HT1080 (cell line): ENCODE data around the gene ATP5F1A. TPM values are rescaled to one million over a fixed set of nuclear protein-coding genes. Genes with fewer than 3 reads are reported as not detected.
"Not testable (repeated sequence)": the region's sequence is repeated elsewhere in the genome, so short reads cannot be mapped to it uniquely, and the experiment has no call there.

Experiments used
- DNase-seq: peaks from one replicate; pipeline ENCODE4 v3.0.0-alpha.2; 2015; ENCODE audit warnings: low read depth
- polyA plus RNA-seq, 2 experiments: library from polyadenylated mRNA; depleted of rRNA; stranded (reverse); fragments of >200 nt; gene quantifications; 2 replicates each; pipeline ENCODE4 v1.2.3, GENCODE V29; 2015
- total RNA-seq: library from RNA; depleted of rRNA; stranded (reverse); fragments of >200 nt; shearing (Covaris generic); gene quantifications from 2 replicates; pipeline ENCODE4 v1.2.3, GENCODE V29; 2014; rRNA removed

Gene ATP5F1A
- 702 and 723 TPM in 2 replicates for total RNA-seq
- 671 and 754 TPM in 2 replicates for polyA plus RNA-seq (2015; cell fraction: cytosol; rRNA removed)
- 800 and 925 TPM in 2 replicates for polyA plus RNA-seq (2015; cell fraction: nucleus; rRNA removed)

DNA sequence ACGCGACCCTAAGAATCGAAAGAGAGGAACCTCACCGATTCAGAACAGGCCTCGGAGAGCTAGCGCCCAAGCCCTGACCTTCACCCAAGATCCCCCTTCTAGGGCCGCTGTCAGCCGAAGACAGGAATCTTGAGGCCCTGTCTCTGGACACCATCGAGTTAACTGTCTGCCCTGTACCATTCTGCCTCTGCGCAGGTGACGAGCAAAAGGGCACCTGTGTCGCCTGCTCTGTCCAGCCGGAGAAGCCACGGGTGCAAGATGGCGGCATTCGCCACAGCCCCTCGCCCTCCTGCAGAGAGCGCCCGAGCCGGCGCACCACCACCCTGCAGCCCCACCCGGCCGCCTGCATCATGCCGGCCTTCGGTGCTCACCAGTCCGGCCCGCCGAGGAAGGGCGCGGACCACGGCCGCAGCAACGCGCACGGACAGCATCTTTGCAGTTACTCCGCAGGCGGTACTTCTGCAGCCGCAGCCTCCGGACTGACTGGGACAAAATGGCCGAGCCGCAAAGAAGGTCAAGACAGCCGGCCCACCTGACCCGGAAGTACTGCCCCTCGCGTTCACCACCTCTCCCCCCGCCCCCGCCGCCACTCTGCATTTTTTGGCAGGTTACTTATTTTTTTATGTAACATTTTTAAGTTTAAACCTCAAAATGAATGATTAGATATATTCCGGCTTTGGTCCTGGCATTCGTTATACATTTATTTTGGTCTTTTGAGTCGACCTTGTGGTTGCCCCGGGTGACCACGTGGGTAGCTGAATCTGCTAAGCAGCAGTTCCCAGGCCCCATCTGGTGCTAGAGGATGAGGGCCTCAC, at the start of gene ATP5F1A:
Gene ATP5F1A (minus strand): TSS at position 496 of the 815 bp plus-strand sequence. CDS start 65 bp downstream, at position 431.
- peak; percentile 85 for DNase-seq

GRCh38 chr18:46141199-46141598, 43.1 kb upstream of the ATP5F1A start:
- no peak for DNase-seq

- no peak for DNase-seq
These were observed 42.1 kb upstream of the ATP5F1A start for GRCh38 chr18:46140173-46140572.

DNA sequence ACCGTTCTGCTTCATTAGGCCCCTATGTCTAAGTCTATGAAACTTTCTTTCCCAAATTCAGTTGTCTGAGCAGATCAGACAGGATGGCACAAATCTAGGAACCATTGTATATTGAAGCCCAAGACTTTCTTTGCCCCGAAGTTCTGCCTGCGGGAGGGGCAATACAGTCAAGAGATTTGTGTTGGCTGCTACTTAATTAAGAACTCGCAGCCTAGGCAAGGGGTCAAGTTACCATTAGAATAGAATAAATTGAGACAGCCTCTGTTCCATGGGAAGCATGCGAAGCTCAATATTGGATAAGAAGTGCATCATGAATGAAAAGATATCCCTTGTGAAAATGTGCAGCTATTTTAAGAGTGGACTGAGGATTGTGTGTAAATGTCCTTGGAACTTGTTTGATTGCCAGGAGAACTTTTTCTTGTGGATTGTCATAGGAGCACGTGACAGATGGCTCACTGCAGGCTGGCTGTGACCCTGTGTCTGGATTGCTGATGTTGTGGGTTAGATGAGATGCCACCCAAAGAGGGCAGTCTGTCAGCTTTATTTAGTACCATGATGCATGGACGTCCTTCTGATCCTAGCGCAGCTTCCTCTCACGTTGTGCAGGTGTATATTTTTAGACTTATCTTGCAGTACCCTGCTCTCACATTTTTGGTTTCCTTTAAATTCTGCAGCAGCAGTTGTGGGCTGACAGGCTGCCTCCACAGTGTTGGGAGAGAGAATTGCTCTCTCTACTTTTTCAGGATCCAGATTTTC, 37.0 kb upstream of the ATP5F1A start:
- no peak for DNase-seq

DNA sequence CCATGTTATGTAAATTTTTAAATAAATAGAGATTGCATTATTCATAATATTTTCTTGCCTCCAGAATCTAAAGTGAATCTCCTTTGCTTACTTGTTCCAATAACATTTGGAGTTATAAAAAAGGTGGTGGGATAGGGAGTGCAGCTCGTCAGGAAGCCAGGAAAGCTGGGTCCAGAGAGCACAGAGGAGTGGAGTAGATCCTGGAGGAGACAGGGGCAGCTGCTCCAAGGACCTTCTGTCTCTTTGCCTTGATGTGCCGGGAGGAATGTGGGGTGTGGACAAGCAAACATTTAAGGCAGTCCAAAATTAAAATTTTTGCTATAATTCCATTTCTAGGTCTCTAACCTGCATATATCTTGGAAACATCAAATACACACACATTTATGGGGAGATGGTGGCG, 35.4 kb upstream of the ATP5F1A start:
- DNase-seq = no peak

DNA sequence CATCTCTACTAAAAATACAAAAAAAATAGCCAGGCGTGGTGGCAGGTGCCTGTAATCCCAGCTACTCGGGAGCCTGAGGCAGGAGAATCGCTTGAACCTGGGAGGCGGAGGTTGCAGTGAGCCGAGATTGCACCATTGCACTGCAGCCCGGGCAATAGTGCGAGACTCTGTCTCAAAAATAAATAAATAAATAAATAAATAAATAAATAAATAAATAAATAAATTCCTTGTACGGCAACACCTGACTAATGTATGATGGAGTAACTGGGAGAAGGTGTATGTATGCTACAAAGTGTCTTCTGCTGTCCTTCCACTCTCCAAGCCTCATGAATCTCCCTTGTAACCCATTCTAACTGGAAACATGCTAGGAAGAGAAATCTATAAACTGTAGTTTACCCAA, 32.5 kb upstream of the ATP5F1A start:
- not testable (repeated sequence) for DNase-seq

DNA sequence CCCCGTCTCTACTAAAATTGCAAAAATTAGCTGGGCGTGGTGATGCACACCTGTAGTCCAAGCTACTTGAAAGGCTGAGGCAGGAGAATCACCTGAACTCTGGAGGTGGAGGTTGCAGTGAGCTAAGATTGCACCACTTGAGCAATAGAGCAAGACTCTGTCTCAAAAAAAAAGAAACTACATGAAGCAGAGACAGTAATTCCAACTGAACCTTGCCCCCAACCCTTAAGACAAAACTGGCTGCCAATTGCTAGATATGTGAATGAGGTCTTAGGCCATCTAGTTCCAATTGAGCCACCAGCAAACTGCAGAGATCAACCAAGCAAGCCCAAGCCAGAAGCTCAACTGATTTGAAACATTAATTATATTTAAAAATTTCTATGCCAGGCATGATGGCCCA, 32.0 kb upstream of the ATP5F1A start:
- DNase-seq = no peak

- not testable (repeated sequence) for DNase-seq
These were observed 28.5 kb upstream of the ATP5F1A start for GRCh38 chr18:46126625-46127024.

GRCh38 chr18:46113751-46114150, 15.7 kb upstream of the ATP5F1A start:
- no peak for DNase-seq

- DNase-seq = no peak
These were observed 12.3 kb upstream of the ATP5F1A start for GRCh38 chr18:46110406-46110805.

DNA sequence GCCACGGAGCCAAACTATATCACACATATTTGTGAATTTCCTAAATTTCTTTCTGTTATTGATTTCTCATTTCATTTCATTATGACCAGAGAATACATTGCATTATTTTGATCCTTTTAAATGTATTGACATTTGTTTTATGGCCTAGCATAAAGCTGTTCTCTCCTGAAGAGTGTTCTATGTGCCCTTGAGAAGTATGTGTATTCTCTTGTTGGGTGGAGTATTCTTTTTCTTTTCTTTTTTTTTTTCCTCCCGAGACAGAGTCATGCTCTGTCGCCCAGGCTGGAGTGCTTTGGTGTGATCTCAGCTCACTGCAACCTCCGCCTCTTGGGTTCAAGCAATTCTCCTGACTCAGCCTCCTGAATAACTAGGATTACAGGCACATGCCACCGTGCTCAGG, 11.3 kb upstream of the ATP5F1A start:
- DNase-seq = no peak

- DNase-seq = peak; percentile 90
These were observed 6.2 kb upstream of the ATP5F1A start, which contains the start of gene HAUS1 for GRCh38 chr18:46104128-46104911. HAUS1 (plus strand) TSS chr18:46104385; CDS start chr18:46104412, 27 bp downstream.

- DNase-seq = no peak
These were observed 1.4 kb upstream of the ATP5F1A start for GRCh38 chr18:46099463-46099862.

DNA sequence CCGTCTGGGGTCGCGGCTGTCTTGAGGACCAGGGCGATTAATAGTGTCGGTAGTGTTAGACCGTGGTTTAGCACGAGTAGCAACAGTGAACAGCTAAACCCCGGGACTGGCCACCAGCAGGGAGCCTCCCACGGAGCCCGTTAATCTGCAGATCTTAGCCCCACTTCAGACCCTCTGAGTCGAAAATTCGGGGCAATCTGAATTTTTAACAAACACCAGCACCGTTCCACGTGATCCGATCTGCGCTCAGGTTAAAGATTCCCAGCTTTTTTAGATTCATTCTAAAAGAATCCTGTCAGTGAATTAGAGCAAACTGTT, 479 bp upstream of the ATP5F1A start:
- DNase-seq = no peak

GRCh38 chr18:46097431-46097800, 680 bp downstream of the ATP5F1A start:
- no peak for DNase-seq

- DNase-seq = peak; percentile 21
These were observed 1.3 kb downstream of the ATP5F1A start for GRCh38 chr18:46096651-46097300.

DNA sequence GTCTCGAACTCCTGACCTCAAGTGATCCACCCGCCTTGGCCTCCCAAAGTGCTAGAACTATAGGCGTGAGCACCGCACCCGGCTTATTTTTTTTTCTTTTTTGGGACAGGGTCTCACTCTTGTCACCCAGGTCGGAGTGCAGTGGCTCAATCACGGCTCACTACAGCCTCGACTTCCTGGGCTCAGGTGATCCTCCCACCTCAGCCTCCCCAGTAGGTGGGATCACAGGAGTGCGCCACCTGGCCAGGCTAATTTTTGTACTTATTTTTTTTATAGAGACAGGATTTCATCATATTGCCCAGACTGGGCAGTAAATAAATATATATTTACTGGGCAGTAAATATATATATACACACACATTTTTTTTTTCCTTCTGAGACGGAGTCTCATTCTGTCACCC, 2.6 kb downstream of the ATP5F1A start:
- DNase-seq = no peak

DNA sequence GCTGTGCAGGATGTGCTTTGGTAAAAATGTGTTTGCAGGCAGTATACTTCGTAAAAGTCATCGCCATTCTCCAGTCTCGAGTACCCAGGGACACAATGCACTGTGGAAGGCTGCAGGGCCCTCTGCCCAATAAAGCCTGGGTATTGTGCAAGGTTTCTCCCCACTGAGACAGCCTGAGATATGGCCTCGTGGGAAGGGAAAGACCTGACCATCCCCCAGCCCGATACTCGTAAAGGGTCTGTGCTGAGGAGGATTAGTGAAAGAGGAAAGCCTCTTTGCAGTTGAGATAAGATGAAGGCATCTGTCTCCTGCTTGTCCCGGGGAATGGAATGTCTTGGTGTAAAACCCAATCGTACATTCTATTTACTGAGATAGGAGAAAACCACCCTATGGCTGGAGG, 9.6 kb downstream of the ATP5F1A start:
- DNase-seq = not testable (repeated sequence)

GRCh38 chr18:46084431-46084830, 13.7 kb downstream of the ATP5F1A start:
- no peak for DNase-seq

DNA sequence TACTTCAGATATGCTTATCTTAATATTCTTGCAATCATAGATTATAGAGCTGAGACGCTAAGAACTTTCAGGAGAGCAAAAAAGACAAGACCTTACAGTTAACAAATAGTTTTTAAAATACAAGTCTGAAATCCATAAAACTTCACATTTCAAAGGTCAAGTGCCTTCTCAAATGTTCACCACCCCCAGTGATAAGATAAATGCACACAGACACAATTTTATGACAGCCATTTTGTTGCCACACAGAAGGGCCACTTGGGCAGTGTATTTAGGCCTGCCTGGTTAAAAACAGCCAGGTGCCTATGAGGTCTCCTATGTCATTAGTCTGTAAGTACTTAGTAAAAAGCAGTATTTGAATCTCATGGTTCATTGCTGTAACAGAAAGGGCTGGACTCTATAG, 17.9 kb downstream of the ATP5F1A start:
- no peak for DNase-seq

DNA sequence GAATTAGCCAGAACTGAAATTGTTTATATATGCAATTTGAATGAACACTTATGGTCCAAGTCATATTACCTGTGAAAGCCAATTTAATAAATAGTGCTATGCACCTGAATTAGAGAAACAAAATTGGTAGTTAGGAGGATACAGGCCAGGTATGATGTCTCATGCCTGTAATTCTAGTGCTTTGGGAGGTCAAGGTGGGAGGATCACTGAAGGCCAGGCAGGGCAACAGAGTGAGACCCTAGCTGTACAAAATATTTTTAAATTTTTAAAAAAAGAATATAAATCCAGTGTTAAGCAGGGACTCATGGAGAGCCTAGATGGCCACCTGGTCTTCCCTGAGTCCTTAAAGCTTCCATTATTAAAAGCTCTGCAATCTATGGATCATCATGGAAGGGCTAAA, 18.8 kb downstream of the ATP5F1A start:
- DNase-seq = no peak
